Measurements from ENCODE around the gene NR6A1.
"Not testable (repeated sequence)": the region's sequence is repeated elsewhere in the genome, so short reads cannot be mapped to it uniquely, and the experiment has no call there.

The NR6A1 gene

GRCh38 chr9:124776954-124777648 is 6.0 kb upstream of the NR6A1 start, which contains the start of gene OLFML2A:
Gene OLFML2A (plus strand): TSS chr9:124777133. CDS start chr9:124777271, 138 bp downstream.
- peak; percentile 53 for DNase-seq (ENCODE audit: low spot score)

- no peak for DNase-seq (ENCODE audit: low spot score)
Observed at GRCh38 chr9:124776618-124776953, 5.5 kb upstream of the NR6A1 start.

DNA sequence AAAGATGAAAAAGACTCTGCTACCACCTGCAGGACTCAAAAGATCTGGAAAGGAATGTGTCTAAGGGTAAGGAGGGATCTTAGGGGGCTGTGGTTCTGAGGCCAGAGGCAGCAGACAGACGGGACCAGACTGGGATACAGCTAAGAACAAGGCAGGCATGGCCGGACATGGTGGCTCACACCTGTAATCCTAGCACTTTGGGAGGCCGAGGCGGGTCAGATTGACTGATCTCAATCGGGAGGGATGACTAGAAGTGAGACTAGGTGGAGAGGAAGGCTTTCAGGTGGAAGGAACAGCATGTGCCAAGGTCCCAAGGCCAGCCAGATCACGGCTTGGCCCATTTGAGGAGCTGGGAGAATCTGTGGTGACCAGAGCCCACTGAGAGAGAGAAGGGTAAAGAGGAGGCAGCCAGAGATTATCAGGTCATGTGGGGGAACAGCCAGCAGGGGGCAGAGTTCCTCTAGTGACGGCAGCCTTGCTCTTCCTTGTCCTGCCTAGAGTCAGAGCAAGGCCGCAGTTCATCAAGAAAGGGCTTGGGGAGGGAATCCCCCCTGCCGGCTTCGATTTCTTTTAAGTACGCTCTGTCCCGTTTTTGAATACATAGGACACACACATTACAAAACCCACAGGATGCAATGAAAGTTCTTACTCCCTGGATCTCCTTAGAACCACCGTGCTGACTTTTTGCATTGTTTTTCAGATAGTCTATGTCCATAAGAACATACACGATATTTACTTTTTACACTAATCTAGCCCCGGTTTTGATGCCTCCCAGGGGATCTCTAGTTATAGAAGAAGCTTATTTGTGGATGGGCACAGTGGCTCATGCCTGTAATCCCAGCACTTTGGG is 3.2 kb upstream of the NR6A1 start:
- peak; percentile 81 for DNase-seq (ENCODE audit: low spot score)

DNA sequence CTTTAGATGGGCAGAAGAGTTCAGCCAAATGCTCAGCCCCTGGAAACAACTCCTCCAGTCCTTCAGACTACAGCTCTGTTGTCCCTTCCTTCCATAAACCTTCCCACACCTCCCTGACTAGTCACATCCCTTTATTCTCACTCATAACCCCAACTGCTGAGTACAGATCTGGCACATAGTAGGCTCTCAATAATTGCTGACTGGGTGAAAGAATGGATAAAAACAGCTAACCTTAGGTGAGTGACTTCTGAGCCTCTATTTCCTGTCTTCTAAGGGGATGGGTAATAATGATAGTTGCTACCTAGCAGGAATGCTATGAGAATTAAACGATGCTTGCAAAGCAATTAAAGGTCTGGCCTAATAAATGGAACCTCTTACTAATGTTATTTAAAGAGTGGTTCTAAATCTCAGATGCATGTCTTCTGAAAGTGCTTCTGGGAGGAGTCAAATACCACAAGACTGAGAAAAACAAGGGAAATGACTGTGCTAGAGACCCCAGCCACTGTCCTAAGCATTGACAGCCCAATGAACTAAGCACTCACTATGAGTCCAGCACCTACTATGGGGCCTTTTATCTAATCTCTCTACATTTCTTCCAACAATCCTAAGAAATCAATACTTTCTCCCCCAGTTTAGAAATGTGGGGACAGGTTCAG is 2.5 kb upstream of the NR6A1 start:
- DNase-seq (ENCODE audit: low spot score): no peak

- not testable (repeated sequence) for DNase-seq (ENCODE audit: low spot score)
Observed at GRCh38 chr9:124772877-124773276, 1.8 kb upstream of the NR6A1 start.

GRCh38 chr9:124771867-124772679 is 962 bp upstream of the NR6A1 start:
- peak; percentile 85 for DNase-seq (ENCODE audit: low spot score)

GRCh38 chr9:124770359-124771020 is 621 bp downstream of the NR6A1 start:
- DNase-seq (ENCODE audit: low spot score): no peak

DNA sequence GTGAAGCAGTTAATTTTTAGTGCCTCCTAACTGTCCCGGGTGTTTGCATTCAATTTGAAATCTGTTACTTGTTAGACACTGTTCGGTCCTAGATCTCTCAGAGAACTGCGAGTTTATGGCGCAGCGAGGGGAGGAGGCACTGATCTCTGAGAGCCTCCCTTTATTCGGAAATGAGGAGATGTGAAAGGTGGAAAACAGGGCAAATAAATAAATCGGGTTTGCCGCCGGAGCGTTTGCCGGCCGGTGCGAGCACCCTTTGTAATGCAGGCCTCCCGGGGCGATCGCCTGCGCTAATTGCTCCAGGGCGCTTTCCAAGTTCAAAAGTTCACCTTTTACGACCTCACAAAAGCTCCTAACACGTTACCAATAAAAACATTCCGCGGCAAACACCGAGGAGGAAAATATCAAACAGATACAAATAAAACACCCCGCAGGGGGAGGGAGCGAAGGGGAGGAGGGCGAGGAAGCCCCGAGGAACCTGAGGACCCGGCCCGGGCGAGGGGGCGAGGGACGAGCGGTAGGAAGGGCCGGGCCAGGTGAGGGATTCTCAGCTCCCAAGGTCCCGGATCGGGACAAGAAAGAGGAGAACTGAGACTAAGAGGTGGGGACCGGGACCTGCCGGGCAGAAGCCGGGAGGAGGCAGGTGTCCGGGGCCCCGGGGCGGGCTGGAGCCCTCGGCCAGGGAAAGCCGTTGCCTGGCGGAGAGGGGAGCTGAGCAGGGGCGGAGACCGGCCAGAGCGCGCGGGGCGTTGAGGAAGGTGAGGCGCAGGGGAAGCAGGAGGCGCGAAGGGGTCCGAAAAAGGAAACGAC is 1.4 kb downstream of the NR6A1 start:
- no peak for DNase-seq (ENCODE audit: low spot score)

GRCh38 chr9:124768750-124769548 is 2.2 kb downstream of the NR6A1 start:
- no peak for DNase-seq (ENCODE audit: low spot score)

DNA sequence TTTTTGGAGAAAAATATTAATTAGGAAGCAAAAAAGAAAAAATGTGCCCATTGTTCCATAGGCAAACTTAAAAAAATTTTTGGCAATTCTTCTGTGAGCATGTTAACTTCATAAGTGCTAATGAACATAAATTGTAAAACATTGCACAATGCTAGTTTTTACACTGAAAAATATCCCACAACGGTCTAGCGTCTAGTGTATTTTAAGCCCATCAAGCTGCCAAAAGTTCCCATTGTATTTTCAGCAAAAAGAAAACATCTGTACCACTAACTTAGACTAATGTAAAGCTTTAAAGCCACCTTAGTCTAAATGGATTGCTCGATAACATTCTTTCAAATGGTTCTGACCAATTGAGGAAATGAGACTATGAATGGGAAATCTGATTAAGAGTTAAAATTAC is 2.8 kb downstream of the NR6A1 start:
- no peak for DNase-seq (ENCODE audit: low spot score)

GRCh38 chr9:124767821-124768220 is 3.3 kb downstream of the NR6A1 start:
- no peak for DNase-seq (ENCODE audit: low spot score)

GRCh38 chr9:124766815-124767554 is 4.1 kb downstream of the NR6A1 start:
- no peak for DNase-seq (ENCODE audit: low spot score)

- no peak for DNase-seq (ENCODE audit: low spot score)
Observed at GRCh38 chr9:124766326-124766725, 4.8 kb downstream of the NR6A1 start.

DNA sequence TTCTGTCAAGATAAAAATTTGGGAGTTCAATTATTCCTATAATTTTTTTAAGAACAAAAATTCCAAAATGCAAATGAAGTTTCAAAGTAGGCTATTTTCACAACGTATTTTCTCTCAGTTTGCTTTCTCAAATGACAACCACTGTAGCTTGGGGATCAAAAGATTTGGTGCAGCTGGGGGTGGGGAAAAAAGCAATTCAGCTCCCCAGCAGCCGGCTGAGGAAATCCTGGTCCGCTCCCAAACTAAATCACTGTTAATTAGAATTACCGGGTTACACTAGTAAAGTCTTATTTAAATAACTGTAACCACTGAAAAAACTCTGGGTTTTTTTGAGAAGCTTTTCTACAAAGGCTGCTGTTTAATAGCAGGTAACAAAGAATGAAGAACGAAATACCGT is 5.7 kb downstream of the NR6A1 start:
- no peak for DNase-seq (ENCODE audit: low spot score)

GRCh38 chr9:124764774-124765438 is 6.2 kb downstream of the NR6A1 start:
- DNase-seq (ENCODE audit: low spot score): peak; percentile 31

DNA sequence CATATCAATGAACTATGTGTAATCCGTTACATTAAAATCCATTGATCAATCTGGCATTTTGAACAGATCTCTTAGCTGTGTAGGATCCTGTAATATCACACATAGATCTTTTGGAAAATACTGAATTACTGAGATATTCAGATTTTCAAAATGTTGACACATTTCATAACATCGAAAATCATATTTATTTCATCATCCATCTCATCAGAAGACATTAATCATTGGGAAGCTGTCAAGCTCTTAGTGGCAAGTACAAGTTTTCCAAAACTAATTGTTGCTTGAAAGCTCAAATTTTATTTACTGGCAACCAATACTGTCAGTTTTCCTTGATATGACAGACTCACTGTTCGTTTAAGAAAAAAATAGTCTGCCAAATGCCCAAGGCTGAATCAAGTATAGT is 8.5 kb downstream of the NR6A1 start:
- no peak for DNase-seq (ENCODE audit: low spot score)

- DNase-seq (ENCODE audit: low spot score): no peak
Observed at GRCh38 chr9:124761710-124762109, 9.4 kb downstream of the NR6A1 start.

DNA sequence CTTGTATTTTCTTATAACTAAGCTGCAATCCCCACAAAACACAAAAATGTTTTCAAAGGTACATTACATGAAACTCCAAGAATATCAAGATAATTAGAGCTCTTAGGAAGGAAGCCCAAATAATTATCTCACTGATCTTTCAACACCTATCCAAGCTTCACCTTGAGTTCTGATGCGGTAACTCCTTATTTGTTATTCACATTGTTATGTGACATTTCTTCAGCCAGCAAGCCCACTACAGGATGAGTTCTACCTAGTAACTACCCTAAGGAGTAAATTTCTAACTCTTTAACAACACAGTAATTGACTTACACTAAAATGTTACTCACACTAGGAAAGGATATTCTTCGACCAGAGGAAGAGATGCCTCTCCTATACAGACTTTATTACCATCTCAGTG is 9.9 kb downstream of the NR6A1 start:
- DNase-seq (ENCODE audit: low spot score): no peak

- no peak for DNase-seq (ENCODE audit: low spot score)
Observed at GRCh38 chr9:124760719-124761118, 10.4 kb downstream of the NR6A1 start.
